LoVo (cell line): ENCODE data around the gene CNKSR3.
"Not testable (repeated sequence)": the region's sequence is repeated elsewhere in the genome, so short reads cannot be mapped to it uniquely, and the experiment has no call there.

ENCODE experiments used
- DNase-seq: peaks from one replicate; pipeline ENCODE4 v3.0.0-alpha.2; 2016; ENCODE audit warnings: low spot score

The CNKSR3 gene

DNA sequence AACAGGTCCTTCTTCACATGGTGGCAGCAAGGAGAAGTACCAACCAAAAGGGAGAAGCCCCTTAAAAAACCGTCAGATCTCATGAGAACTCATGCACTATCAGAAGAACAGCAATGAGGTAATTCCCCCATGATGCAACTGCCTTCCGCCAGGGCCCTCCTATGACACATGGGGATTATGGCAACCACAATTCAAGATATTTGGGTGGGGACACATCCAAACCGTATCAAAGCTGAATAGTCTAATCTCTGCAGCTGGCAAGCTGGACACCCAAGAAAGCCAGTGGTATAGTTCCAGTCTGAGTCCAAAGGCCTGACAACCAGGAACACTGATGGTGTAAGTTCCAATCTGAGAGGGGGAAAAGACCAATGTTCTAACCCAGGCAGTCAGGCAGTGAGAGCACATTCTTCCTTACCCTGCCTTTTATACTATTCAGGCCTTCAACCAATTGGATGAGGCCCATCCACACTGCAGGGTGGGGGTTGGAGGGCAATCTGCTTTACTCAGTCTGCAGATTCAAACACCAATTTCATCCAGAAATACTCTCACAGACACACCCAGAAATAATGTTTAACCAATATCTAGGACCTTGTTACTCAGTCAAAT is 17.9 kb upstream of the CNKSR3 start:
- no peak for DNase-seq

DNA sequence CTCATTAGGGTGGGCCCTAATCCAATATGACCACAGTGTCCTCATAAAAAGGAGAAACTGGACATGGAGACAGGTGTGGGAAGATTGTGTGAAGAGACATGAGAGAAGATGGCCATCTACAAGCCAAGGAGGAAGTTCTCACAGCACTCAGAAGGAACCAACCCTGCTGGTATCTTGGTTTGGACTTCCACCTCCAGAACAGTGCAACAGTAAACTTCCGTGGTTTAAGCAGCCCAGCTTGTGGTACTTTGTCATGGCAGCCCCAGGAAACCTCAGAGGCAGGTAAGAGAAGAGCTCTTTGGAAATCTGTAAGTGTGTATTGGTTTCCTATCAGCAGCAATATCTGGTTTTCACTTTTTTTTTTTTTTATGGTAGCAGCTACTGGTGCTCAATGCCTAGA is 16.5 kb upstream of the CNKSR3 start:
- no peak for DNase-seq

DNA sequence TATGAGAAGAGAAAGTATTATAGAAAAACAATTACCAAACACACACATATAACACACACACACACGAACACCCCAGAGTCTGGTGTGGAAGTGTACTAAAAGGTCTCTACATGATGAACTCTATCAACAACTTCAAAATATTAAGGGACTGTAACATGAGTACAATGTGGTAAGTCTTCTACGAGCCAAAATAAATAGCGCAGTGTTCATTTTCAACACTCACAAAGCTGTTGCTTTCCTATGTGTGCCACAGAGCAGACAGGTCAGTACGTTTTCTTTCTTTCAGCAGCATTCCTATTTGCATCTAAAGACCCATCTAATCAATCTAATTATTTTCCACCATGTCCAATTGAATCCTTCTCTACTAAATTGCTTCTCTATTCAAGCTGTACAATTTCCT is 12.1 kb upstream of the CNKSR3 start:
- DNase-seq, result no peak

DNA sequence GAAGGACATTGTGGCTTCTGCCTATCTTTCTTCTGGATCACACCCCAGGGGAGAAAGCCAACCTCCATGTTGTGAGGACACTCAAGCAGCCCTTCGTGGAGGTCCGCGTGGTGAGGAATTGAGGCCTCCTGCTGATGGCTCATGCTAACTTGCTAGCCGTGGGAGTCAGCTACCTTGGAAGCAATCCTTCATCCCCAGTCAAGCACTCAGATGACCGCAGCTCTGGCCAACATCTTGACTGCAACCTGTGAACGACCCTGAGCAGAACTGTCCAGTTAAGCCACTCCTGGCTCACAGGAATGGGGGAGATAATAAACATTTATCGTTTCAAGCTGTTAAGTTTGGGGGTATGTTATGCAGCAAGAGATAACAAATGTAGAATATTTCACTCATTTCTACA is 10.9 kb upstream of the CNKSR3 start:
- no peak for DNase-seq

DNA sequence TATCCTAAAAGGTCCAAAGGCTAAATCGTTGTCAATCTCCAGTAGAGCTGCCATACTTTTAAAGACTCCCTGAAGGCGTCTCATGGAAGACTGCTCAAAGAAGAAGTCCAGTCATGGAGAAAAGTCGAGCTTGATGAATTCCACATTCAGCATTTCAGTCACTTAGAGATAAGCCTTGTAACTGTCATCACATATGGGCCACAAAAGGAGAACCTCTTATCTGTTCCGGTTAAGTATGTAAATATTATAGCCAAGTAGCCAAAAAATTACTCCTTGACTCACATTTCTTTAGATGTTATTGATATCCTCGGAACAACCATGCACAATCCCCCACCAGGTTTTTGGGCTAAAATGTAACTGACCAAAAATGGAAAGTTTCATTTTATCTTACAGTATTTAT is 9.8 kb upstream of the CNKSR3 start:
- DNase-seq, result no peak

DNA sequence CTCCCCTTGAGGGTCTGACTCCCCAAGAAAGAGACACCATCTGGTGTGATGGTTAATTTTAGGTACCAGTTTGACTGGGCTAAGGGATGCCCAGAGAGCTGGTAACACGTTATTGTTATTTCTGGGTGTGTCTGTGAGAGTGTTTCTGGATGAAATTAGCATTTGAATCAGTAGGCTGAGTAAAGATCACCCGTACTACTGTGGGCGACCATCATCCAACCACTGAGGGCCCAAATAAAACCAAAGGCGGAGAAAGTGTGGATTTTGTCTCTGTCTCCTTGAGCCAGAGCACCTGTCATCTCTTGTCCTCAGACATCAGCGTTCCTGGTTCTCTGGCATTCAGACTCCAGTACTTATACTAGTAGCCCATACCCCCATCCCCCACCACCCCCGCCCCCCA is 7.9 kb upstream of the CNKSR3 start:
- DNase-seq, result no peak

DNA sequence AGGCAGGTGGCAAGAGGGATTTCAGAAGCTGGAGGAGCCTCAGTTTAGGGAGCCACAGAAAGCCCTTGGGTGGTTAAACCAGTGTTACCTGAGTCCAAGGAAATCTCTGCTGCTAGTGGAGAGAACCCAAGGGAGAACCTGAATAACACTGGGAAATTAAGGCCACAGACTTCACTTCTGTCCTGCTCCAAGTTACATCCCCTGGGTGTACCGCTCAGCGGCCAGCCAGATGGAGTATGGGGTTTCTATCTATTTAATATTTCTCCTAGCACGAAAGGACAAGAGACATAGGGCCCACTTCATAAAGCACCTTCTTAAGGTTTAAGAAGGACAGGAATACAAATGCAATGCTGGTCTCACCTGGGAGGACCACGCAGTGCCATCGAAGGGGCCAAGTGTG is 5.8 kb upstream of the CNKSR3 start:
- no peak for DNase-seq

DNA sequence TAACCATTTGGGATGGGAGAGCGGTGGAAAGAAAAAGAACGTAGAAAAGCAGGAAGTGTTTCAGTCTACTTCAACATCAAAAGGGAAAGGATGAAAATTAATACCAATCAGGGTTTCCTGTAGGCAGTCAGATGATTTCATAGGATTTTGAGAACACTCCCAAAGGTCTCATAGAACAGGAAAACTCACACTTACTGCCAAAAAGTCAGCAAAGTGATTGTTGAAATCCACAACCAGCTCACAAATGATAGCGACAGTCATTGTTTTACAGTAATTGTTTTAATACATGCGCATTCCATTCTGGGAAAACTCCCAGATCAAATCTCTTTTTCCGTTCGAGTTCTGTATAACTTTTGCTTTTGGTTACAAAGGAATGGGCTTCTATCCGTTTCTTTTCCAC is 5.3 kb upstream of the CNKSR3 start:
- DNase-seq, result no peak

DNA sequence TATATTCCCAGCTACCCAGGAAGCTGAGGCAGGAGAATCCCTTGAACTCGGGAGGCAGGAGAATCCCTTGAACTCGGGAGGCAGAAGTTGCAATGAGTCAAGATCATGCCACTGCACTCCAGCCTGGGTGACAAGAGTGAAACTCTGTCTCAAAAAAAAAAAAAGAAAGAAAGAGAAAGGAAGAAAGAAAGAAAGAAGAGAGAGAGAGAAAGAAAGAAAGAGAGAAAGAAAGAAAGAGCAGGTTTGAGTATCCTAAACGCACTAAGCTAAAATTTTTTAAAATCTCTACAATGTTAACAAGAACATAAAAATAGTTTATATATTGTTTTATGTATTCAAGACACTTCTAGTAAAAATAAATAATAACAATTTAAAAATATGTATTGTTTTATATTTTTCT is 4.6 kb upstream of the CNKSR3 start:
- not testable (repeated sequence) for DNase-seq

DNA sequence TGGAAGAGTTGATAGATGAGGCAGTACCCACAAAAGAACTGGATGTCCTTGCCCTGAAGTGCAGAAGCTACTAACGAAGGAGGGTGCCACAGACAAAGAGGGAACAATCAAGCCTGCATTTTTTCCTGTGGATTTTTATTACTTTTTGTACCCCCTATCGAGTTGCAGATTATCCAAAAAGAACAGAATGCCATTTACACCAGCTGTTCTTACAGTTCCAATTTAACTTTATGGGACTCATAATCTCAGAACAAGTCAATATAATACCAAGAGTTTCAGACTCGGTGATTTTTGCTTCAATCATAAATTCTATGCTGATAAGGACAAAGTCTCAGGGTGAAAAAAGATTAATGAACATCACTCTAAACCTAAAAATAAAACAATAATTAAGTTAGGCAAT is 4.0 kb upstream of the CNKSR3 start:
- no peak for DNase-seq

DNA sequence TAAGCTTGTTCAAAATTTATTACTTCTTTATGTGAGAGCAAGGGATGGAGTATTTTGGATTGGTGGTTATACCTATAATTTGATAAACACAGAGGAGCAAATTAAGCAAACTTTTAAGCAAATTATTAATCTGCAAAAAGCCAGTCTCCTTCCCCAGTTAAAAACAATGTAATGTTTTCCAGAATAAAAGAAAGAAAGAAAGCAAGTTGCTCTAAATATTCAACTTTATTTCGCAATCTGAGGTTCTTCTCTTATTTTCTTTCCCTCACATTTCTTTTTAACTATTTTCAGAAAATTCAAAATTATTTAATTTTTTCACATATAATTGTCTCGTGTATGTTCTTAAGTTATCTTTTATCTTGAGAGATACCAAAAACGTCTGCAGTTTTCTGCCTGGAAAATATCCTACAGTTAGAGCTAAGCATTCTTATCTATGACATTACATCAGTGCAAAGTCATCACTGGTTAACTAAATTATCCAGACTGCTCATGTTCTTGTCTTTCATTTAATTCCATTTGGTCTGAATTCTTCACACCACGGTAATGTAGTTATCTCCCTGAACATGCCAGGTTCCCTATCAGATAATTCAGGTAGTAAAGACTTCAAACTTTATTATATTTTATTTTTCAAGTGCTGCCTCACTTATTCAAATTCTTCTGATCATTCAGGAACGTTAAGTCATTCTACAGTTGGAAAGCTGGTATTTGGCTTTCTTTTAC is 3.3 kb upstream of the CNKSR3 start:
- DNase-seq, result no peak

DNA sequence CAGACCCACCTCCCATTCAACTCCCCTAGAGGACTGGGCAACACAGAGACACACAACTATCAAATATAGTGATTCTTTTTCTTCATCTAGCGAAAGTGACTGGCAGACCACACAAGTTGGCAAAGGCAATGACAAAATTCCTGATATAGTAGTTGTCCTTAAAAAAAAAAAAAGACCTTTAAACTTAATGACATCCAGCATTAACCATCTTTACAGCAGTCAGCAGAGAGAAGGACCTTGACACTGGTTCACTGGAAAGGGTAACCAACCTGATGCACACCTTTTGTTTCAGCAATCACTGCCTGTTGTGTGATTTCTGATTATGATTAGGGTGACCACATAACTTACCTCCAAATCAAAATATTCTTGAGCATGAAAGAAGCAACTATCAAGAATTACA is 1.7 kb upstream of the CNKSR3 start:
- DNase-seq, result no peak

DNA sequence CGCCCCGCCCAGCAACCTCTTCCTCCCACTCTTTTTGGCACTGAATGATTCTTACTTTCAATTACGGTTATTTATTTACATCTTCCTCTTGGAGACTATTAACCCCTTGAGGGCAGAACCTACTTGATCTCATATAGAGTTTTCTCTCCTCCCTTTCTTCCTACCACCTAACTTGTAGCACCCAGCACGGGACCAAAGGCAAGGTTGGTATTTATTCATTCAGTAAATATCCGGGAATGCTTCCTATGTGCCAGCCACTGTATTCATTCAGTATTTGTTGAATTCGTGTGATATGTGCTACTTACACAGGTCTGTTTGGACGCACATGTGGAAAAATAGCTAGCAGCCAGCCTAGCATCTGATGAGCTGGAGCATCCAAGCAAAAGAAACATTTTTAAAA is 1.3 kb upstream of the CNKSR3 start:
- DNase-seq, result no peak

DNA sequence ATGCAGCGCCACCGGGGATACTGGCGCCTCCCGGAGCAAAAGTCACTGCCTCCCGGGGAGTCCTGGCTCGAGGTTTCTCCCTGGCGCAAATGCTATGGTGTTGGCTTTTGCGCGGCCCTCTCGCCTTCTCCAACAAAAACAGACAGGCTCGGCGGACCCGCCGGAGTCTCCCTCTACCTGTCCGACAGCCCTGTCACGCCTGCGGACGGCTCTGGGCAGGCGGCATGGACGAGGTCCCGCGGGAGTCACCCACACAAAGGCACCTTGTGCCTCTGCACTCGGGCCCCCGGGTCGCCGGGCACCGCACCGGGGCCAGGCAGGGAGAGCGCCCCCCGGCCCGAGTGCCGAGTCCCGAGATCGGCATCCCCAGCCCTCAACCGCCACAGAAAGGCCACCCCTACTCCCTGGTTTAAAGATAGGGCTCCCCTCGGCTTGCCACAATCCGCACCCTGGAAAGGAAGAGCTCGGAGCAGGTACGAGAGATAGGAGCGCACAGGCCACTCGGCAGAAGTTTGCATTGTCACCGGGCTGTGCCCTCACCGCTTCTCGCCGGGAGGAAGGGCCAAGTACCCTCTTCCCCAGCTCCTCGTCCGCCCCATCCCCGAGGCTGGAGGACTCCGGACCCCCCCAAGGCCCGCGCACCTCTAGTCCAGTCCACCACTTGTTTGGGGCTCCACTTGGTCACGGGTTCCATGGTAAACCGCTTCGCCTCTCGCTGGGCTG is 903 bp downstream of the CNKSR3 start:
- peak; percentile 23 for DNase-seq

DNA sequence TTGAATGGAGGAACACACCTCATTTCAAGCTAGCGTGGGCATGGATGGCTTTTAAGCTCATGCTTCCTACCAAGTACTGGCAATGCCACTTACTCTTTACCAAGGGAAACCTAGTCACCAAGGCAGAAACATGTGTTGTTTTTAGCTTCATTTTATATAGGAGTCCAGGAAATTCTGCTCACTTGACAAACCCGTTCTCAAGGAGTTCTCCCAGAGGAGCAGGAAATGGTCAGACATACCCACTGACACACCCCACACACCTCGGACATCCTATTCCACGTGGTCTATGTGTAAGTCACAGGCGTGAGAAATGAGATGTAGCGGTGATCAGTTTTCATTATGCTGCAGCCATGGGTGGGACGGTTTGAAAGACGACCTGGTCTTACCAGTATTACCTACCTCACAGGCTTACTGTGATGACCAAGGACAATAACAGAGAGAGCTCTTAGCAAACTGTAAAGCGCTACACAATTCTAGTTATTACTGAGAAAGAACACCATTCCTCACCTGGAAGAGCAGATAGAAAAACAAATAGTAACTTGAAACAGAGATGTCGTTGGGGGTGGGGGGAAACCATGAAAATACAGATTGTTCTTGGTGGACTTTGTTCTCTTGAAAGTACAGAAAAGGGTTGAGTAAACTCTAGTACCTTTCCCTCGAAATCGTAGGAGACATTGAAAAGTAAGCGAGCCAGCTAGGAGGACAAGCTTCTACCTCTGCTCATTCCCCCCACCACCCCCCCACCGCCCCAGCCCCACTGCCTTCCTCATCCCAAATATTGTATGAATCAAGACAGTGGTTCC is 1.7 kb downstream of the CNKSR3 start:
- DNase-seq, result peak; percentile 24

DNA sequence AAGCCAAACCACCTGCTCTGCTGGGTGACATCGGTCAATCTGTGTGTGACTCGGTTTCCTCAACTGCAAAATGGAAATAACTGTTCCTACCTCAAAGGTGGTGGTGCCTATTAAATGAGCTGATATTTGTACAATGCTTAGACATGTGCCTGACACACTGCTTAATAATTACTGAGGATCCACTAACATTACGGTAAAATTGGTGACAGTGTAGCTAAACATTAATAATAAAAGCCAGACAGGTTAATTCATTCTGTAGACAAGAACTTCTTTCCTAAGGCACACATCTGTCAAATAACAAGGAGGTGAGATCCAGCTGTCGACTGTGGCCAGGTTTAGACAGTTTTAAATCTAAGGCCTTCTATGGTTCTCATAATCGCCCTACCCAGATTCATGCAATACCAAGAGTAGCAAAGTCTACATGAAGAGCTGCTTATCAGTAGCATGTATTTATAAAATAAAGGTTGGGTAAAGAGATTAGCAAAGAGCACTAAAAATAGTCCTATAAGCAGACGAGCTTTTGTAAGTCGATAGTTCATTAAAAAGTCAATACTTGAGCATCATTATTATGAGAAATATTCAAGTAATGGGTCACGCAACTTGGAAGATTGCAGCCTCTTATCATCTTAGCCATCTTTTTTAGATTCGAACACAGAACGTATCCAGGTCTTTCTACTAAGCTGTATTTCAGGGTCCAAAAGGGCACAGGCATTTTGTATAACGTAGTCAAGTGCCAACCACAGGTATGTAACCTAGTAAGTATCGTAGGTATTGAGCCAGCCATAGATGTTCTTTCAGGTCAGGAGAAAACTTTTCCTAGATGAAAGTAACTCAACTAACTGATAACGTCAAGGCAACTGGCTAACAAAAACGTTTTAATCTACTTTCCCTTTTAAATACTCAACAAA is 3.2 kb downstream of the CNKSR3 start:
- DNase-seq, result no peak

DNA sequence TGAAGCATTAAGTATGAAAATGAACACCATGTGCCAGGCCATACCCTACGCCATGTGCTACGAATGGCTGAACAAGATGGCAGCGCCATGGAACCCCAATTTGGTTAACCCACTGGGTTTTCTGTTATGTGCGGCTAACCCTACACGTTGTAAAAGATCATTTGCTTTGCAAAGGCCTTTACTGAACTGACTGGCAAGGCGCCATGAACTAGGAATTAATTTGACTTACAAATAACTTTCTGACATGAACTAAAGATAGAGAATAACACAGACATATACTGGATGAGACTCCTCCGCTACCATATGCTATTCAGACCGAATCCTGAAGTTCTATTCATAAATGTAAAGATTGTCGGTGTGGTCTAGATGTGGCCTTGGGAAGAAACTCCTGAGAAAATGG is 3.9 kb downstream of the CNKSR3 start:
- no peak for DNase-seq

DNA sequence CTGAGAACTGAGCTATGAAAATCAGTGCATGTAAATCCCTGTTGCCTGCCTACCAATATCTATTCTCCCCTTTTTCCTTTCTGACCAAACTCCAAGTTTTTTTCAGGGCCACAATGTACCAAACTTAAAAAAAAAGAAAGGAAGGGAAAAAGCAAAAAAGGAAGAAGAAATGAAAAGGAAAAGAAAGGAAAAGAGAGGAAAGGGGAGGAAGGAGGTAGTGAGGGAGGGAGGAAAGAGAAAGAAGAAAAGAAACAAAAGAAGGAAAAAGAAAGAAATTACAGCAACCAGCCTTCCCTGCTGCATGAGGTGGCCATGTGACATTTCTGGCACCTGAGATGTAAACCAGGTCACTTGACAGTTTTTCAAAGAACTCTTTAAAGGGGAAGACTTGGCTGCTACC is 4.4 kb downstream of the CNKSR3 start:
- no peak for DNase-seq

DNA sequence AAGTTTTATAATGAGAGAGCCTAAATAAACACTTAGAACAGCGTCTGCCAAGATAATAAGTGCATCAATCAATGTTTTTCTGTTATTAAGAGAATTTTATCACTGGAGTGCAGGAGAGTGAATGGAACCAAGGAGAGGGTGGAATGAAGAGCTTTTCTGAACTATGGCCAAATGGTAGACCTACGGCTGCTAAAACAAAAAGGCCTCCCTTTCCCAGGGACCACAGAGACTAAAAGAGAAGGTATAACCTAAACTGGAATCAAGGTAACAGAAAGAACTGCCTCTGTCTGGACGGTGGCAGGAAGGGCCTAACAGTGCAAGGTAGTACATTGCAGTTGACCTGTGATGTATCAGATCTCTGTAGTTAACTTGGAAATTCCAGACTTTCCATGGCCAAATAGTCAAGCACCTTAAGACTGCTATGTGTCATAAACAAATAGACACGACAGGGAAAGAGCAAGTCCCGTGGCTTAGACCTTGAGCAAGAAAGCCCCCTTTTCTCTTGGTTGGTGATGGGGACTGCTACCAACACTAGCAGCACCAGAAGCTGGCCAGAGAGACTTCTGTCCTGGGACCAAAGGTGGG is 5.5 kb downstream of the CNKSR3 start:
- DNase-seq, result no peak

DNA sequence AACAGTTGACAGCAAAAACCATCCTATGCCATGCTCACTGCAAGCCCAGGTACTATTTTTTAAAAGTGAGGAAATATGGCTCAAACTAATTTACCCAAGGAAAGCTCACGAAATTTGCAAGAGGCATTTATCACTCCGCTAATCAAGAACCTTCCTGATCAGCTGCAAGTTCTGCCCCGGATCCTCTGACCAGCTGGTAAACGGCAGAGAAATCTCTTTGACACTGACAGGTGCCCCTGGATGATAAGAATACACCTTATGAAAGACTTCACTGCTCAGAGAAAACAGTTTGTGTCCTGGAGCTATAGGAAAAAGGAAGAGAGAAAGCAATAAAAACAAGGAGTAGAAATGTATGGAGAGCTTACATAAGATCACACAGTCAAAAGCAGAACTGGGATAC is 6.4 kb downstream of the CNKSR3 start:
- DNase-seq, result no peak

DNA sequence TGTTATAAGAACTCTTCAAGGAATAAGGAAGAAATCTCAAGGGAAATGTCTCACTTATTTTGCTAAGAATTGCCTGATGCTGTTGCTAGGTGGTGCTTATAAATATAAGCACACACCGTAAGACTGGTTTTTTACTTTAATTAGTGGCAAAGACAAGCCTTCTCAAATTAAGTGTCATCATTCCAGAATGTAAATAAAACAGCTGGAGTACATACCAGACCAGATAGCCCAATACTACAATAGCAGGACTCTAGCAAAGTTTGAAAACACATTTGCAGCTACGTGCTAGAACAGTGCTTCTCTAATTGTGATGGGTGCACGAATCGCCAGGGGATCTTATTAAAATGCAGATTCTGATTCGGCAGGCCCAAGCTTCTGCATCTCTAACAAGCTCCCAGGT is 6.8 kb downstream of the CNKSR3 start:
- no peak for DNase-seq
